K562 (cell line): ENCODE measurements around the gene CD164. TPM values are rescaled to one million over a fixed set of nuclear protein-coding genes. Genes with fewer than 3 reads are reported as not detected.
A peak's percentile ranks its signal among the peaks of the same experiment; 100 is the strongest.

ENCODE experiments used
- NUFIP1 ChIP-seq: fragments of 450-650 bp; IDR thresholded peaks from 2 replicates; pipeline ENCODE4 v1.6.1; 2018; ENCODE audit not compliant: partially characterized antibody
- POLR2A ChIP-seq: fragments of 450-650 bp; conservative IDR thresholded peaks from 2 replicates; pipeline ENCODE4 v1.6.1; 2016
- TOE1 ChIP-seq, 2 experiments: fragments of 450-650 bp in 1 of 2; sonication (generic) in 1 of 2; formaldehyde crosslinking in 1 of 2; IDR thresholded peaks; 2 replicates each; pipeline versions ENCODE4 v1.7.1 to v1.8.0; 2016 to 2022; ENCODE audit warnings: borderline replicate concordance in 2 of 2, mild to moderate bottlenecking in 2 of 2, antibody characterized with exemption in 1 of 2, inconsistent platforms in 1 of 2, low read depth in 1 of 2, missing genetic modification reagents in 1 of 2, moderate library complexity in 1 of 2
- ZKSCAN3 ChIP-seq: fragments of 250-450 bp; sonication (Bioruptor Pico); IDR thresholded peaks from 2 replicates; pipeline ENCODE4 v1.4.0; 2020
- ZNF175 ChIP-seq: fragments of 200-800 bp; sonication (Bioruptor generic); IDR thresholded peaks from 2 replicates; pipeline ENCODE4 v1.6.1; 2016; ENCODE audit warnings: low read depth, mild to moderate bottlenecking, missing genetic modification characterization, missing compliant biosample characterization
- ZNF23 ChIP-seq: fragments of 250-450 bp; sonication (Bioruptor Pico); IDR thresholded peaks from 2 replicates; pipeline ENCODE4 v1.4.0; 2020; ENCODE audit warnings: mild to moderate bottlenecking
- polyA plus RNA-seq, 8 experiments: library from polyadenylated mRNA; depleted of rRNA in 4 of 8; stranded (reverse) in 5 of 8; unstranded in 3 of 8; fragments of >200 nt; fragmentation: Nextera tagmentation in 2 of 8; fragmentation: Illumina TruSeq in 1 of 8; extraction: Ambion mirVana in 2 of 8; extraction: Trizol in 1 of 8; gene quantifications; 2 replicates each; pipeline versions ENCODE4 v1.2.1 to v1.2.3, GENCODE V29; 2011 to 2014; ENCODE audit warnings: inconsistent platforms in 1 of 8, missing spikeins in 1 of 8
- total RNA-seq, 7 experiments: library from RNA; depleted of rRNA in 6 of 7; stranded (reverse); fragments of >200 nt in 6 of 7; fragmentation: Illumina TruSeq in 2 of 7; extraction: Trizol in 2 of 7; gene quantifications; 2 replicates each; pipeline versions ENCODE4 v1.2.1 to v1.2.3, GENCODE V29; 2011 to 2021; ENCODE audit warnings: low replicate concordance in 1 of 7
- TF ChIP-seq, protein P1 (sequence below), 2 experiments: fragments of 450-650 bp in 1 of 2; sonication (generic) in 1 of 2; formaldehyde crosslinking in 1 of 2; IDR thresholded peaks; 2 replicates each; pipeline versions ENCODE4 v1.7.1 to v1.9.0; 2016 to 2022; ENCODE audit warnings: inconsistent platforms in 1 of 2, mild to moderate bottlenecking in 1 of 2, missing genetic modification reagents in 1 of 2
- TF ChIP-seq, protein P2 (sequence below), 2 experiments: fragments of 150-350 bp in 1 of 2; IDR thresholded peaks; 2 replicates each; pipeline ENCODE4 v1.6.1; 2012 to 2016; ENCODE audit warnings: low read depth in 2 of 2, low read length in 2 of 2, mild to moderate bottlenecking in 1 of 2, moderate library complexity in 1 of 2
- TF ChIP-seq, protein P3 (sequence below), 2 experiments: fragments of 450-650 bp; IDR thresholded peaks; 2 replicates each; pipeline ENCODE4 v1.6.1; 2016
- TF ChIP-seq, protein P4 (sequence below): sonication (generic); formaldehyde crosslinking; IDR thresholded peaks from 2 replicates; pipeline ENCODE4 v1.5.0; 2020; ENCODE audit warnings: missing genetic modification reagents

Gene CD164
- total and polyA plus RNA-seq, 9 of the 15 experiments (the other 6 are each of a cell fraction or from before 2014, with no cell fraction given), result 79.5 to 317 (median 165) TPM

DNA sequence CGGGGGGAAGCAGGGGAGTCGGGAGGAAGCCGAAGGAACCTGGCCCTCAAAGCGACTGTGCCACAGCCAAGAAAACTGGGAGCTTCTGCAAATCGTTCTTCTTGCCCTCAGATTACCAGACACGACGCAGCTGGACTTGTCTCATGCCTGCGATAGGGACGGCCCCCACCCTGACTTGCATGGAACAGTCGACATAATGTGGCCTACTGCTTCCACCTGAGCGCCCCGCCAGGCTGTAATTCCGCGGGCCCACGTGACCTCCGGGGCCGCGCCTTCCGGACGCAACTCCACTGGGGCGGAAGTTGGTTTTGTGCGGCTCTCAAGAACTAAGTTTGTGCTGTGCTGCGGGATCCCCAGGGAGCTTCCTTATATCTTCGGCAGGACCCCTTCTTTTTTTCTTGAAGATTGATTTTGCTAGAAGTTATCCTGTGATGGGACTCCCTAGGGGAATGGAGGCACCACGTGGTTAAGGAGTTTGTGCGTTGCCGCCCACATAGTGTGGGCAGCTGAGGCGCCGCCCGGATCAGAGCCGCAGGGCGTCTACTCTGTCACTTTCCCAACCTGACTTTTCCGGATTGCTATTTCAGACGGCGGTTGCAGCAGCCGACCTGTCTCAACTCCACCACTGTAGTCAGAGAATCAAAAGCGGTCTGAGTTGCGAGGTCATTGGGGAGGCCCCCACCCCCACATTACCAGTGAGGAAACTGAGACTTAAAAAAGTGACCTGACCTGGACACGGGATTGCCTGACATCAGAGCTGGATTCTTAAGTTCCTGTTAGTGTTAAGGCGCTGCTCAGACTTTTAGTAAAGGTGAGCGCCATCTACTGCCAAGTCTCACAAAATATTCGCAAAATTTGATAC is 540 bp upstream of the CD164 start (continued):
- TF ChIP-seq, protein P1, sequence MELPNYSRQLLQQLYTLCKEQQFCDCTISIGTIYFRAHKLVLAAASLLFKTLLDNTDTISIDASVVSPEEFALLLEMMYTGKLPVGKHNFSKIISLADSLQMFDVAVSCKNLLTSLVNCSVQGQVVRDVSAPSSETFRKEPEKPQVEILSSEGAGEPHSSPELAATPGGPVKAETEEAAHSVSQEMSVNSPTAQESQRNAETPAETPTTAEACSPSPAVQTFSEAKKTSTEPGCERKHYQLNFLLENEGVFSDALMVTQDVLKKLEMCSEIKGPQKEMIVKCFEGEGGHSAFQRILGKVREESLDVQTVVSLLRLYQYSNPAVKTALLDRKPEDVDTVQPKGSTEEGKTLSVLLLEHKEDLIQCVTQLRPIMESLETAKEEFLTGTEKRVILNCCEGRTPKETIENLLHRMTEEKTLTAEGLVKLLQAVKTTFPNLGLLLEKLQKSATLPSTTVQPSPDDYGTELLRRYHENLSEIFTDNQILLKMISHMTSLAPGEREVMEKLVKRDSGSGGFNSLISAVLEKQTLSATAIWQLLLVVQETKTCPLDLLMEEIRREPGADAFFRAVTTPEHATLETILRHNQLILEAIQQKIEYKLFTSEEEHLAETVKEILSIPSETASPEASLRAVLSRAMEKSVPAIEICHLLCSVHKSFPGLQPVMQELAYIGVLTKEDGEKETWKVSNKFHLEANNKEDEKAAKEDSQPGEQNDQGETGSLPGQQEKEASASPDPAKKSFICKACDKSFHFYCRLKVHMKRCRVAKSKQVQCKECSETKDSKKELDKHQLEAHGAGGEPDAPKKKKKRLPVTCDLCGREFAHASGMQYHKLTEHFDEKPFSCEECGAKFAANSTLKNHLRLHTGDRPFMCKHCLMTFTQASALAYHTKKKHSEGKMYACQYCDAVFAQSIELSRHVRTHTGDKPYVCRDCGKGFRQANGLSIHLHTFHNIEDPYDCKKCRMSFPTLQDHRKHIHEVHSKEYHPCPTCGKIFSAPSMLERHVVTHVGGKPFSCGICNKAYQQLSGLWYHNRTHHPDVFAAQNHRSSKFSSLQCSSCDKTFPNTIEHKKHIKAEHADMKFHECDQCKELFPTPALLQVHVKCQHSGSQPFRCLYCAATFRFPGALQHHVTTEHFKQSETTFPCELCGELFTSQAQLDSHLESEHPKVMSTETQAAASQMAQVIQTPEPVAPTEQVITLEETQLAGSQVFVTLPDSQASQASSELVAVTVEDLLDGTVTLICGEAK (IDR thresholded peaks at IDR 0.05), result peak; percentile 79
- TF ChIP-seq, protein P1 (CRISPR knock-in tag; IDR thresholded peaks at IDR 0.05), result no peak
- TF ChIP-seq ZKSCAN3 (no peak), ZNF175 (0 out of 2 replicates have a peak, but pooled peaks have one; percentile 60), ZNF23 (CRISPR knock-in tag) (no peak), TOE1 (IDR thresholded peaks at IDR 0.05; ENCODE audit: borderline replicate concordance) (peak; percentile 99), TOE1 (CRISPR knock-in tag; IDR thresholded peaks at IDR 0.05; ENCODE audit: borderline replicate concordance, low read depth) (no peak), NUFIP1 (peak; percentile 92), POLR2A (peak; percentile 59)
- TF ChIP-seq, protein P2, sequence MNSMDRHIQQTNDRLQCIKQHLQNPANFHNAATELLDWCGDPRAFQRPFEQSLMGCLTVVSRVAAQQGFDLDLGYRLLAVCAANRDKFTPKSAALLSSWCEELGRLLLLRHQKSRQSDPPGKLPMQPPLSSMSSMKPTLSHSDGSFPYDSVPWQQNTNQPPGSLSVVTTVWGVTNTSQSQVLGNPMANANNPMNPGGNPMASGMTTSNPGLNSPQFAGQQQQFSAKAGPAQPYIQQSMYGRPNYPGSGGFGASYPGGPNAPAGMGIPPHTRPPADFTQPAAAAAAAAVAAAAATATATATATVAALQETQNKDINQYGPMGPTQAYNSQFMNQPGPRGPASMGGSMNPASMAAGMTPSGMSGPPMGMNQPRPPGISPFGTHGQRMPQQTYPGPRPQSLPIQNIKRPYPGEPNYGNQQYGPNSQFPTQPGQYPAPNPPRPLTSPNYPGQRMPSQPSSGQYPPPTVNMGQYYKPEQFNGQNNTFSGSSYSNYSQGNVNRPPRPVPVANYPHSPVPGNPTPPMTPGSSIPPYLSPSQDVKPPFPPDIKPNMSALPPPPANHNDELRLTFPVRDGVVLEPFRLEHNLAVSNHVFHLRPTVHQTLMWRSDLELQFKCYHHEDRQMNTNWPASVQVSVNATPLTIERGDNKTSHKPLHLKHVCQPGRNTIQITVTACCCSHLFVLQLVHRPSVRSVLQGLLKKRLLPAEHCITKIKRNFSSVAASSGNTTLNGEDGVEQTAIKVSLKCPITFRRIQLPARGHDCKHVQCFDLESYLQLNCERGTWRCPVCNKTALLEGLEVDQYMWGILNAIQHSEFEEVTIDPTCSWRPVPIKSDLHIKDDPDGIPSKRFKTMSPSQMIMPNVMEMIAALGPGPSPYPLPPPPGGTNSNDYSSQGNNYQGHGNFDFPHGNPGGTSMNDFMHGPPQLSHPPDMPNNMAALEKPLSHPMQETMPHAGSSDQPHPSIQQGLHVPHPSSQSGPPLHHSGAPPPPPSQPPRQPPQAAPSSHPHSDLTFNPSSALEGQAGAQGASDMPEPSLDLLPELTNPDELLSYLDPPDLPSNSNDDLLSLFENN (IDR thresholded peaks at IDR 0.05; ENCODE audit: low read depth in 2 of 2, low read length in 2 of 2), result 0 out of 4 replicates have a peak, but pooled peaks of 1 of the 2 experiments have one; percentile 7
- TF ChIP-seq, protein P3, sequence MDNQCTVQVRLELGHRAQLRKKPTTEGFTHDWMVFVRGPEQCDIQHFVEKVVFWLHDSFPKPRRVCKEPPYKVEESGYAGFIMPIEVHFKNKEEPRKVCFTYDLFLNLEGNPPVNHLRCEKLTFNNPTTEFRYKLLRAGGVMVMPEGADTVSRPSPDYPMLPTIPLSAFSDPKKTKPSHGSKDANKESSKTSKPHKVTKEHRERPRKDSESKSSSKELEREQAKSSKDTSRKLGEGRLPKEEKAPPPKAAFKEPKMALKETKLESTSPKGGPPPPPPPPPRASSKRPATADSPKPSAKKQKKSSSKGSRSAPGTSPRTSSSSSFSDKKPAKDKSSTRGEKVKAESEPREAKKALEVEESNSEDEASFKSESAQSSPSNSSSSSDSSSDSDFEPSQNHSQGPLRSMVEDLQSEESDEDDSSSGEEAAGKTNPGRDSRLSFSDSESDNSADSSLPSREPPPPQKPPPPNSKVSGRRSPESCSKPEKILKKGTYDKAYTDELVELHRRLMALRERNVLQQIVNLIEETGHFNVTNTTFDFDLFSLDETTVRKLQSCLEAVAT (IDR thresholded peaks at IDR 0.05), result peak; percentile 46 to 63; a peak in 2 of 4 replicates
- TF ChIP-seq, protein P4, sequence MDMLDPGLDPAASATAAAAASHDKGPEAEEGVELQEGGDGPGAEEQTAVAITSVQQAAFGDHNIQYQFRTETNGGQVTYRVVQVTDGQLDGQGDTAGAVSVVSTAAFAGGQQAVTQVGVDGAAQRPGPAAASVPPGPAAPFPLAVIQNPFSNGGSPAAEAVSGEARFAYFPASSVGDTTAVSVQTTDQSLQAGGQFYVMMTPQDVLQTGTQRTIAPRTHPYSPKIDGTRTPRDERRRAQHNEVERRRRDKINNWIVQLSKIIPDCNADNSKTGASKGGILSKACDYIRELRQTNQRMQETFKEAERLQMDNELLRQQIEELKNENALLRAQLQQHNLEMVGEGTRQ, result peak; percentile 95
